ENCODE measurements around the gene NOLC1.

- no peak for TF ChIP-seq EP300 (IDR thresholded peaks at IDR 0.05)
- TF ChIP-seq CTCF (IDR thresholded peaks at IDR 0.05): no peak
- TF ChIP-seq POLR2AphosphoS5 (IDR thresholded peaks at IDR 0.05): no peak
These were observed 4.6 kb upstream of the NOLC1 start for GRCh38 chr10:102147561-102147960.

Data from sigmoid colon (tissue), 4 donors.